K562 (cell line): ENCODE measurements around the gene CSF1. TPM values are rescaled to one million over a fixed set of nuclear protein-coding genes. Genes with fewer than 3 reads are reported as not detected.

Experiments used
- ATF1 ChIP-seq, 2 experiments: fragments of 450-650 bp in 1 of 2; IDR thresholded peaks; 2 replicates each; pipeline ENCODE4 v1.6.1; 2016; ENCODE audit warnings: missing compliant biosample characterization in 1 of 2, missing genetic modification characterization in 1 of 2
- EP400 ChIP-seq: fragments of 450-650 bp; IDR thresholded peaks from 2 replicates; pipeline ENCODE4 v1.6.1; 2017; ENCODE audit warnings: antibody characterized with exemption, mild to moderate bottlenecking, moderate library complexity
- FOXA1 ChIP-seq: fragments of 450-650 bp; IDR thresholded peaks from 2 replicates; pipeline ENCODE4 v1.6.1; 2016; ENCODE audit warnings: mild to moderate bottlenecking, borderline replicate concordance
- GTF2E2 ChIP-seq: fragments of 200-800 bp; sonication (Bioruptor generic); IDR thresholded peaks from 2 replicates; pipeline ENCODE4 v1.6.1; 2016; ENCODE audit warnings: missing genetic modification characterization, missing compliant biosample characterization
- IFI16 ChIP-seq: fragments of 250-450 bp; sonication (Bioruptor Pico); IDR thresholded peaks from 2 replicates; pipeline ENCODE4 v2.1.2; 2022; ENCODE audit warnings: mild to moderate bottlenecking, inconsistent platforms
- NR2C1 ChIP-seq, 2 experiments: fragments of 450-650 bp; IDR thresholded peaks; 2 replicates each; pipeline ENCODE4 v1.6.1; 2017; ENCODE audit warnings: mild to moderate bottlenecking in 2 of 2, antibody characterized with exemption in 1 of 2, inconsistent platforms in 1 of 2, missing compliant biosample characterization in 1 of 2, missing genetic modification characterization in 1 of 2
- PHTF2 ChIP-seq: fragments of 250-450 bp; sonication (Bioruptor Pico); IDR thresholded peaks from 2 replicates; pipeline ENCODE4 v1.5.0; 2021; ENCODE audit warnings: mild to moderate bottlenecking
- SP1 ChIP-seq: sonication (generic); formaldehyde crosslinking; IDR thresholded peaks from 2 replicates; pipeline ENCODE4 v1.8.1; 2022; ENCODE audit warnings: mild to moderate bottlenecking, missing genetic modification reagents
- STAG1 ChIP-seq: sonication (generic); formaldehyde crosslinking; IDR thresholded peaks from 2 replicates; pipeline ENCODE4 v1.5.0; 2020; ENCODE audit warnings: missing genetic modification reagents, borderline replicate concordance
- TAL1 ChIP-seq: fragments of 450-650 bp; IDR thresholded peaks from 2 replicates; pipeline ENCODE4 v1.6.1; 2016; ENCODE audit warnings: mild to moderate bottlenecking
- TEAD1 ChIP-seq, 2 experiments: fragments of 450-650 bp in 1 of 2; sonication (generic) in 1 of 2; formaldehyde crosslinking; IDR thresholded peaks; 2 replicates each; pipeline versions ENCODE4 v1.4.0 to v1.8.0; 2020 to 2022; ENCODE audit warnings: mild to moderate bottlenecking in 2 of 2, missing genetic modification reagents in 1 of 2
- XRCC3 ChIP-seq: fragments of 450-650 bp; IDR thresholded peaks from 2 replicates; pipeline ENCODE4 v1.6.1; 2017; ENCODE audit warnings: mild to moderate bottlenecking, moderate library complexity
- ZC3H11A ChIP-seq: IDR thresholded peaks from 2 replicates; pipeline ENCODE4 v1.6.1; 2012; ENCODE audit warnings: low read depth, low read length, improper control_type of control experiment
- ZC3H4 ChIP-seq: sonication (generic); formaldehyde crosslinking; IDR thresholded peaks from 2 replicates; pipeline ENCODE4 v1.9.0; 2021; ENCODE audit warnings: missing genetic modification reagents, borderline replicate concordance
- ZNF347 ChIP-seq: fragments of 450-650 bp; formaldehyde crosslinking; IDR thresholded peaks from 2 replicates; pipeline ENCODE4 v1.4.0; 2020; ENCODE audit warnings: low read depth, mild to moderate bottlenecking, moderate library complexity
- polyA plus RNA-seq, 8 experiments: library from polyadenylated mRNA; depleted of rRNA in 4 of 8; stranded (reverse) in 5 of 8; unstranded in 3 of 8; fragments of >200 nt; fragmentation: Nextera tagmentation in 2 of 8; fragmentation: Illumina TruSeq in 1 of 8; extraction: Ambion mirVana in 2 of 8; extraction: Trizol in 1 of 8; gene quantifications; 2 replicates each; pipeline versions ENCODE4 v1.2.1 to v1.2.3, GENCODE V29; 2011 to 2014; ENCODE audit warnings: inconsistent platforms in 1 of 8, missing spikeins in 1 of 8
- total RNA-seq, 7 experiments: library from RNA; depleted of rRNA in 6 of 7; stranded (reverse); fragments of >200 nt in 6 of 7; fragmentation: Illumina TruSeq in 2 of 7; extraction: Trizol in 2 of 7; gene quantifications; 2 replicates each; pipeline versions ENCODE4 v1.2.1 to v1.2.3, GENCODE V29; 2011 to 2021; ENCODE audit warnings: low replicate concordance in 1 of 7
- TF ChIP-seq, protein P1 (sequence below): sonication (generic); IDR thresholded peaks from 2 replicates; pipeline ENCODE4 v1.6.1; 2016
- TF ChIP-seq, protein P2 (sequence below), 2 experiments: fragments of 450-650 bp; IDR thresholded peaks; 2 replicates each; pipeline ENCODE4 v1.6.1; 2016; ENCODE audit warnings: mild to moderate bottlenecking in 2 of 2, borderline replicate concordance in 1 of 2, low read depth in 1 of 2, moderate library complexity in 1 of 2

Gene CSF1
- total and polyA plus RNA-seq, 9 of the 15 experiments (the other 6 are each of a cell fraction or from before 2014, with no cell fraction given): 0.18 to 11.8 (median 2.8) TPM

DNA sequence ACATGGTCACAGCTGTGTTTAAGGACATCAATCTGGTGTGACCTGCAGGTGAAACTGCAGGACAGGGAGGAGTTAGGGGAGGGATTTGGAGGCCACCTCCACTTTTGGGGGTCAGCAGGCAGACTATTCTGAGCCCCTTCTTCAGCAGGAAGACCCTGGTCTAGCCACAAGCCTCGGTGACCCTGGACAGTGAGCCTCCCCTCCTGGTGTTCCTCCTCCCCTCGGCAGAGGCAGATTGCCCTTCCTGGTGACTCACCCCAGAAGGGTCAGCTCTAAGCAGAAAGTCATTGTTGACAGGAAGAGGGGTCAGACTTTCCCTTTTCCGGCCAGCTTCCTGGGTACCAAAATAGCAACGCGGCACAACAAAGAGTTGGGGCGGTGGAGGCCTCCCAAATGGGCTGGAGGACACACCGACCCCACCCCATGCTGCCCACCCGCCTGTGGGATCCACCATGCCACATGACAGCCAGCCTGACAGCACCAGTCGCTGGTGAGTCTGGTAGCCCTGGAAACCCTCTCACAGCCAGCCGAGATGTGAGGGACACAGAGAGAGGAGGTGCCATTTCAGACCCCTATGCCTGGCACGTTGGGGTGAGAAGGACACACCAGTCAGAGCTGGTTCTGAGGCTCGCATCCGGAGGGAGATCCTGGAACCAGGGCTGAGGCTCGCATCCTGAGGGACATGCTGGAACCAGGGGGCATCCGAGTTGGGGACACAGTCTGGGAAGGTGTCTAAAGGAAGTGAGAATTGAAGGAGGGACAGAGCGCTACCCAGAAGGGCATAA is 14.7 kb upstream of the CSF1 start (continued):
- TF ChIP-seq XRCC3 (no peak), GTF2E2 (tag) (peak; percentile 71), IFI16 (no peak), ZC3H11A (no peak), ATF1 (CRISPR knock-in tag; IDR thresholded peaks at IDR 0.05) (no peak), ATF1 (tag; IDR thresholded peaks at IDR 0.05) (peak; percentile 71; the same call in 1 of the 2 replicates), TAL1 (no peak), FOXA1 (no peak), EP400 (peak; percentile 83), TEAD1 (CRISPR knock-in tag; IDR thresholded peaks at IDR 0.05) (no peak), SP1 (CRISPR knock-in tag) (no peak), ZC3H4 (CRISPR knock-in tag) (peak; percentile 80; the same call in 1 of the 2 replicates), STAG1 (CRISPR knock-in tag) (no peak), ZNF347 (CRISPR knock-in tag) (no peak), PHTF2 (CRISPR knock-in tag) (no peak), NR2C1 (IDR thresholded peaks at IDR 0.05) (peak; percentile 92), NR2C1 (tag; IDR thresholded peaks at IDR 0.05) (peak; percentile 96)
- TF ChIP-seq, protein P1, sequence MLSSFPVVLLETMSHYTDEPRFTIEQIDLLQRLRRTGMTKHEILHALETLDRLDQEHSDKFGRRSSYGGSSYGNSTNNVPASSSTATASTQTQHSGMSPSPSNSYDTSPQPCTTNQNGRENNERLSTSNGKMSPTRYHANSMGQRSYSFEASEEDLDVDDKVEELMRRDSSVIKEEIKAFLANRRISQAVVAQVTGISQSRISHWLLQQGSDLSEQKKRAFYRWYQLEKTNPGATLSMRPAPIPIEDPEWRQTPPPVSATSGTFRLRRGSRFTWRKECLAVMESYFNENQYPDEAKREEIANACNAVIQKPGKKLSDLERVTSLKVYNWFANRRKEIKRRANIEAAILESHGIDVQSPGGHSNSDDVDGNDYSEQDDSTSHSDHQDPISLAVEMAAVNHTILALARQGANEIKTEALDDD: no peak
- TF ChIP-seq, protein P2, sequence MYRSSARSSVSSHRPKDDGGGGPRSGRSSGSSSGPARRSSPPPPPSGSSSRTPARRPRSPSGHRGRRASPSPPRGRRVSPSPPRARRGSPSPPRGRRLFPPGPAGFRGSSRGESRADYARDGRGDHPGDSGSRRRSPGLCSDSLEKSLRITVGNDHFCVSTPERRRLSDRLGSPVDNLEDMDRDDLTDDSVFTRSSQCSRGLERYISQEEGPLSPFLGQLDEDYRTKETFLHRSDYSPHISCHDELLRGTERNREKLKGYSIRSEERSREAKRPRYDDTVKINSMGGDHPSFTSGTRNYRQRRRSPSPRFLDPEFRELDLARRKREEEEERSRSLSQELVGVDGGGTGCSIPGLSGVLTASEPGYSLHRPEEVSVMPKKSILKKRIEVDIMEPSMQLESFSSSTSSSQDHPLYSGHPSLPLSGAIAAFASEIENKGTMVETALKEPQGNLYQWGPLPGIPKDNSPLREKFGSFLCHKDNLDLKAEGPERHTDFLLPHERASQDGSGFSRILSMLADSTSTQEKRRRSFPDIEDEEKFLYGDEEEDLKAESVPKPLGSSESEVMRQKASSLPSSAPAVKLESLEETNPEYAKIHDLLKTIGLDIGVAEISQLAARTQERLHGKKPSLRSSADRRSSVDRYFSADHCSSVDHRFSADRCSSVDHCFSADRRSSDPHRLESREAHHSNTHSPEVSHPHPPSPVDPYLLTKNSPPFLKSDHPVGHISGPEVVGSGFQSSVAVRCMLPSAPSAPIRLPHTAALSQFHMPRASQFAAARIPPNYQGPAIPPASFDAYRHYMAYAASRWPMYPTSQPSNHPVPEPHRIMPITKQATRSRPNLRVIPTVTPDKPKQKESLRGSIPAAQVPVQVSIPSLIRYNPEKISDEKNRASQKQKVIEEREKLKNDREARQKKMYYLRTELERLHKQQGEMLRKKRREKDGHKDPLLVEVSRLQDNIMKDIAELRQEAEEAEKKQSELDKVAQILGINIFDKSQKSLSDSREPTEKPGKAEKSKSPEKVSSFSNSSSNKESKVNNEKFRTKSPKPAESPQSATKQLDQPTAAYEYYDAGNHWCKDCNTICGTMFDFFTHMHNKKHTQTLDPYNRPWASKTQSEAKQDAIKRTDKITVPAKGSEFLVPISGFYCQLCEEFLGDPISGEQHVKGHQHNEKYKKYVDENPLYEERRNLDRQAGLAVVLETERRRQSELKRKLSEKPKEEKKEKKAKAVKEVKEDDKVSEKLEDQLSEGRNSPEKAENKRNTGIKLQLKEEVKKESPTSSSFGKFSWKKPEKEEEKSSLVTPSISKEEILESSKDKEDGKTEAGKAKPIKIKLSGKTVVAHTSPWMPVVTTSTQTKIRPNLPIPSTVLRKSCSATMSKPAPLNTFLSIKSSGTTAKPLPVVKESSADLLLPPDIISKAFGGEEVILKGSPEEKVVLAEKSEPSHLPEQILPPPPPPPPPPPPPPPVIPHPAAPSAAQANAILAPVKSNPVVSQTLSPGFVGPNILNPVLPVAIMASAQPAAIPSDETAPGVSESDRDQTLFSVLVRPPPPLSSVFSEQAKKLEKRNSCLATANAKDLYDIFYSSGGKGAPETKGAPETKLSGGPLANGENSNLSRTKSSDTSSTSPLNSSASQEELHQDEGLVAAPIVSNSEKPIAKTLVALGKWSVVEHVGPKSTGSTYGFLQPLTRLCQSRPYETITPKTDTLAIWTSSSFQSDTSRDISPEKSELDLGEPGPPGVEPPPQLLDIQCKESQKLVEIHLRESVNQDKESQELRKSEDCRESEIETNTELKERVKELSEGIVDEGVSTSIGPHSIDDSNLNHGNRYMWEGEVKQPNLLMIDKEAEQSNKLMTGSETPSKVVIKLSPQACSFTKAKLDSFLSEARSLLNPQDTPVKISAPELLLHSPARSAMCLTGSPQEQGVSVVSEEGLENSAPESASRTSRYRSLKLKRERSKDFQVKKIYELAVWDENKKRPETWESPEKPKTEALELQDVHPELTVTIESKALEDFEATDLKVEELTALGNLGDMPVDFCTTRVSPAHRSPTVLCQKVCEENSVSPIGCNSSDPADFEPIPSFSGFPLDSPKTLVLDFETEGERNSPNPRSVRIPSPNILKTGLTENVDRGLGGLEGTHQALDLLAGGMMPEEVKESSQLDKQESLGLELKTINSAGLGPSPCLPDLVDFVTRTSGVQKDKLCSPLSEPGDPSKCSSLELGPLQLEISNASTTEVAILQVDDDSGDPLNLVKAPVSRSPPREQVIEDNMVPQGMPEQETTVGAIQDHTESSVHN (IDR thresholded peaks at IDR 0.05; ENCODE audit: borderline replicate concordance in 1 of 2, low read depth in 1 of 2): peak in 1 of 2 experiments; percentile 86; a peak in 2 of 4 replicates
